Fibroblast of the aortic adventitia (primary cell): ENCODE measurements around the gene C6orf47. TPM values are rescaled to one million over a fixed set of nuclear protein-coding genes. Genes with fewer than 3 reads are reported as not detected.

Source experiments
- DNase-seq: peaks from one replicate; pipeline ENCODE4 v3.0.0-alpha.2; 2010; ENCODE audit warnings: low read depth
- H3K4me3 ChIP-seq: 2 replicates; pipeline ENCODE4 v1.5.1; 2011; ENCODE audit warnings: low read depth, mild to moderate bottlenecking, control low read depth, low read length, moderate library complexity
- CTCF ChIP-seq: IDR thresholded peaks from 2 replicates; pipeline ENCODE4 v1.5.1; 2011; ENCODE audit warnings: mild to moderate bottlenecking, low read length, control low read depth, inconsistent platforms; ENCODE audit not compliant: insufficient read depth
- total RNA-seq: library from RNA; depleted of rRNA; stranded (reverse); fragments of >200 nt; gene quantifications from 2 replicates; pipeline ENCODE4 v1.2.3, GENCODE V29; 2012; ENCODE audit warnings: low replicate concordance

C6orf47 gene
- total RNA-seq, 1 donor = 18.4 TPM

- peak within 1 kb of the TSS; percentile 94 for H3K4me3 ChIP-seq
- TF ChIP-seq CTCF = no peak
- peak; percentile 95 for DNase-seq
Observed at GRCh38 chr6:31664790-31665500, 4.4 kb upstream of the C6orf47 start, which contains the start of gene GPANK1. Gene GPANK1 (minus strand): TSS chr6:31664997. CDS start chr6:31664478, 519 bp downstream.

GRCh38 chr6:31663961-31664789 is 3.6 kb upstream of the C6orf47 start:
- peak overlapping the region; percentile 94 for H3K4me3 ChIP-seq
- peak; percentile 71 for DNase-seq
- no peak for TF ChIP-seq CTCF

GRCh38 chr6:31663126-31663960 is 2.8 kb upstream of the C6orf47 start:
- peak; percentile 24 for DNase-seq
- TF ChIP-seq CTCF = no peak
- peak overlapping the region; percentile 94 for H3K4me3 ChIP-seq

GRCh38 chr6:31662124-31662723 is 1.6 kb upstream of the C6orf47 start:
- TF ChIP-seq CTCF = no peak
- DNase-seq = no peak
- H3K4me3 ChIP-seq = no peak overlapping the region

- no peak for DNase-seq
- peak overlapping the region; percentile 96 for H3K4me3 ChIP-seq
- no peak for TF ChIP-seq CTCF
Observed at GRCh38 chr6:31661262-31662123, 915 bp upstream of the C6orf47 start.
